LoVo (cell line): ENCODE measurements around the gene CCDC85B.

Source experiments
- DNase-seq: peaks from one replicate; pipeline ENCODE4 v3.0.0-alpha.2; 2016; ENCODE audit warnings: low spot score

Gene CCDC85B

DNA sequence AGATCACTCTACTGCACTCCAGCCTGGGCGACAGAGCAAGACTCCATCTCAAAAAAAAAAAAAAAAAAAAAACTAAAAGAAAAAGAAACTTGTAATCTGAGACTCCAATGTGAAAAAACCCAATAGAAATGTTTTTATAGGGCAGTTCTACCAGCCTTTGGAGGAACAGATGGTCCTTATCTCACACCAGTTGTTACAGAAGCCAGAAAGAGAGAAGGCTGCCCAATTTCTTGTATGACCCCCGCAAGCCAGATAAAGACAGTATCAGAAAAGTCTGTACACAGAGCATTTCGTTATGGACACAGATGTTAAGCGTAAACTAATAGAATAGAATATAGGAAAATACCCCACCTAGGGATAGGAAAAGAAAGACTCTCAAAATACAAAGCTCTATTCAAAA is 43.5 kb downstream of the CCDC85B start:
- DNase-seq, result no peak

DNA sequence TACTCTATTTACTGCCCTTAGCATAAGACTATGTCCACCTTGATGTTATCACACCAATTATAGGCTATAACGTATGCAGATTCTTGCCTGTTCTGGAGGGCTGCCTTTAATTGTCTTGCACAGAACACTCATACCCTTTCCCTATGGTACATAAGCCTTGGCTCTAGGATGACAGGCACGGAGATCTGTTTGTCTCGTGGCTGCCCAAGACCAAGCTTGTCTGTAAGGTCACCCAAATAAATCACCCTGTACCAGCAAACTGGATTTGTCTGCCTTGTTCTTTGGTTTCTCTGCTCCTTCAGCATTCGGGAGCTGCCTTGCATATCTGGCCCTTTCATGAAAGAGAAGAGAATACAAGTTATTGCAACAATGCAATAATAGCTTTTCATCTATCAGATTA is 47.3 kb downstream of the CCDC85B start:
- no peak for DNase-seq
